Measurements from ENCODE around the gene CFAP99.

Gene CFAP99

DNA sequence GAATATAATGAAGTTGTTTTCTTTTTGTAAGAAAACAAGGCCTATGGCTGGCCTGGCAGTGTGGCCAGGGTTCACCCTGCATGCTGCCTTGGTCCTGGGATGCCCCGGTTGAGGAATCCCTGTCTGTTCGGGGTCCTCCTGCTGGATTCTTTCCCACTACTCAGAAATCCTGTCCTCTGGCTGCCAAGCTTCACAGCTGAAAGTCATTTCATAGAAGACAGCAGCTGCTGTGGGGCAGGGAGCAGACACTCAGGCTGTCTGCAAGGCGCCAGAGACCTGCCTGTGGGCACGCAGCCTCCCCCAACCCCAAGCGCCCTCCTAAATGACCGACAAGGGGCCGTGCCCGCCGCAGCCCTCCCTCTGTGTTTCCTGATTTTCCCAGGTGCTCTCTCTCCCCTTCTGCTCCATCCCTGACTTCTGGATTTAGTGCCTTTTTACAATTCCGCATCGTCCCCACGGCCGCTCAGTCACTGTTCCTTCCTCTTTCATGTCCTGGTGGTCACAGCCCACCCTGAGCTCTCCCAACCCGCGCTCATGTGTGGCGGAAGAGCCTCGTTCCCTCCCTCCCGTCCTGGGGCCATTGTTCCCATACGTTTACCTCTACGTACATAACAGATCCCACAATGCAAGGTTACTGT, 27.9 kb upstream of the CFAP99 start:
- DNase-seq (ENCODE audit: low read depth in 1 of 2, low spot score in 1 of 2) = no peak

DNA sequence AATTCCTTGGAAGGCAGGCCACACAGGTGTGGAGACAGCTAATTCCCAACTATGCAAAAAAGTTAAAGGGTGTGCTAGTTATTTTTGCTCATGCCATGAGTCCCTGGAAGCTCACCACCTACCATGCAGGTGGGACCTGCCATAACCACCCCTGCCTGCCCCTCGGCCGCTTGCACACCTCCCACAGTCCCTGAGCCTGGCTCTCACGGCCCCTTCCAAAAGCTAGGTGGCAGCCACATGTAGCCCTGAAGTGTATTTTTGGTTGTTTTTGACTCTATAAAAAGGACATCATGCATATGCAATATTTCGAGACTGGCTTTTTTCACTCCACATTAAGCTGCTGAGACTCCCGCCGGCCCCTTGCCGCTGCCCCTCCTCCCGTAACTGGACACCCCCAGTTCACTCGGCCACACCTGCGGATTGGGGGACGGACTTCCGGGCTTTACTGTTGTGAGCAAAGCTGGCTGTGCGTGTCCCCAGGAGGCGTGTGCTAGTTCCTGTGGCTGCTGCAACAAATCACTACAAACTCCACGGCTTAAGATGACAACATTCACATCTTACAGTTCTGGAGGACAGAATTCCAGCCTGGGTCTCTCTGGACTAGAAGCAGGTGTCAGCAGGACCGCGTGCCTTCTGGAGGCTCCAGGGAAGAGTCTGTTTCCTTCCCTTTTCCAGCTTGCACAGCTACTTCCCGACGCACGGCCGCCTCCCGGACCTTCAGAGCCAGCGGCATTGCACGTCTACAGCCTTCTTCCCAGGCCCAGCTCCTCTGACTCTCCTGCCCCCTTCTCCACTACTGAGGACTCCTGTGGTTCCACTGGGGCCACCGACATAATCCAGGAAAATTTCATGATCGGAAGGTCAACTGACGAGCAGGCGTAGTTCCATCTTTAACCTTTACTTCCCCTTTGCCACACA, 25.1 kb upstream of the CFAP99 start:
- DNase-seq (ENCODE audit: low read depth in 1 of 2, low spot score in 1 of 2) = no peak

DNA sequence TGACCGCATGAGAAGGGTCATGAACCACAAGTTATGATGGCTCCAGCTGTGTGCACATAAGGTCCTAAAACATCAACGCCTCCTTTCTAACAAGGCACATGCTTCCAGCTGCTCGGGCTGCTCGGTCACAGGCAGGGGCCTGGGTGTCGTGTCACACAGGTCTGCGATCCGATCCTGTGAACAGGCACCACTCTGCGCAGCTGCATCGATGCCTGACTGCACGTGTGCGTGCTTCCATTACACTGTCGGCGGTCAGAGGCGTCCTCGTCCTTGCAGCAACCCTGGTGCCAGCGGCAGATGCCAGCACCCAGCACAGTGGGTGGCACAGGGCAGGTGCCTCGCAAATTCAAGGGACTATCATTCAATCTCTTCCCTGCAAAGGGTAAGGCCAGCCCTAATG, 24.2 kb upstream of the CFAP99 start:
- no peak for DNase-seq (ENCODE audit: low read depth in 1 of 2, low spot score in 1 of 2)

DNA sequence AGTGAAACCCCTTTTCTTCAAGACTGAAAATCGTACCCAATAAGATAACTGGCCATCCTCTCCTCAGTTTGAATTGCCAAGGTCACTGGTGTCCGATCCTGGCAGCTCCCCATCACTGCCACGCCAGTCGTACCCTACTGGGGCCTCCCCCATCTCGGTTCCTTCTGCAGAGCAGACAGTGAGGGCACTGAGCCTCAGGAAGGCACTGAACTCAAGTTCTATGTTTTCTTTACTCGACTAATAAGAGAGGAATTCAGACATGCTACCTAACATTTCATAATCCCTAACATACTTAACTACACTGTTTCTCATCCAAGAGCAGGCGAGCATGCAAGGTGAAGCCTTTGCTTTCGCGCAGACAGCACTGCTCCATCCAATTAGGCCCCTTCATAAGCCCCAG, 23.7 kb upstream of the CFAP99 start:
- DNase-seq (ENCODE audit: low read depth in 1 of 2, low spot score in 1 of 2) = no peak

DNA sequence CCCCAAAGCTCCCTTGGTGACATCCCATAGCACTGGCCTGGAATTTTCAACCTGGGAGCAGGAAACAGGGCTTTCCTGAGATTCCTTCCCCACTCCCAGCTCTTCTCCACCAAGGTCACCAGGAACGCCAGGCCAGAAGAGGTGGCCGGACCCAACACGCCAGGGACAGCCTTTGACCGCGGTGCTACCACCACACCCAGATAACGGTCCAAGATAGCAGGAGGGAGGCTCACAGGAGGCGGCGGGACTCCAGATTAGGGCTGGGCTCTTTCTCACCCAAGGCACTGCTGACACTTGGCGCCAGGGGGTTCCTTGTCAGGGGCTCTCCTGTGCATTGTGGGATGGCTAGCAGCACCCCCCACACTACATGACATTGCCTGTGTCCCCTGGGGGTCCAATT, 23.2 kb upstream of the CFAP99 start:
- DNase-seq (ENCODE audit: low read depth in 1 of 2, low spot score in 1 of 2) = no peak

DNA sequence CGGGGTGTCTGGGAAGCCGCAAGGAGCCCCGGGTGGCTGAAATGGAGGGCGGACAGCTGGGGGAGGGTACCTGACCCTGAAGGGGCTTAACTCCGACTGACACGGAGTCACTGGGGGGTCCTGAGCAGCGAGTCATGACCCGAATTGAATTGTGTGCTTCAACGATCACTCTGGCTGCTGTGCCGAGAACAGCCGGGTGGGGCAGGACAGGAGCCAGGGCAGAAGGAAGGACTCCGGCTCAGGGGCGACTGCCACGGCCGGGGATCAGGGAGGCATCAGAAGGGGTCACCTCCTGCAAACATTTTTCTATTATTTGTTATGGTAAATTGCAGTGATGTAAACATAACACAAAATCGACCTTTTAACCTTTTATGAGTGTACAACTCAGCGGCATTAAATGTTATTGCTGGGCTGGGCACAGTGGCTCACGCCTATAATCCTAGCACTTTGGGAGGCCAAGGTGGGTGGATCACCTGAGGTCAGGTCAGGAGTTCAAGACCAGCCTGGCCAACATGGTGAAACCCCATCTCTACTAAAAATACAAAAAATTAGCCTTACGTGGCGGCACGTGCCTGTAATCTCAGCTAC, 21.9 kb upstream of the CFAP99 start:
- no peak for DNase-seq (ENCODE audit: low read depth in 1 of 2, low spot score in 1 of 2)

DNA sequence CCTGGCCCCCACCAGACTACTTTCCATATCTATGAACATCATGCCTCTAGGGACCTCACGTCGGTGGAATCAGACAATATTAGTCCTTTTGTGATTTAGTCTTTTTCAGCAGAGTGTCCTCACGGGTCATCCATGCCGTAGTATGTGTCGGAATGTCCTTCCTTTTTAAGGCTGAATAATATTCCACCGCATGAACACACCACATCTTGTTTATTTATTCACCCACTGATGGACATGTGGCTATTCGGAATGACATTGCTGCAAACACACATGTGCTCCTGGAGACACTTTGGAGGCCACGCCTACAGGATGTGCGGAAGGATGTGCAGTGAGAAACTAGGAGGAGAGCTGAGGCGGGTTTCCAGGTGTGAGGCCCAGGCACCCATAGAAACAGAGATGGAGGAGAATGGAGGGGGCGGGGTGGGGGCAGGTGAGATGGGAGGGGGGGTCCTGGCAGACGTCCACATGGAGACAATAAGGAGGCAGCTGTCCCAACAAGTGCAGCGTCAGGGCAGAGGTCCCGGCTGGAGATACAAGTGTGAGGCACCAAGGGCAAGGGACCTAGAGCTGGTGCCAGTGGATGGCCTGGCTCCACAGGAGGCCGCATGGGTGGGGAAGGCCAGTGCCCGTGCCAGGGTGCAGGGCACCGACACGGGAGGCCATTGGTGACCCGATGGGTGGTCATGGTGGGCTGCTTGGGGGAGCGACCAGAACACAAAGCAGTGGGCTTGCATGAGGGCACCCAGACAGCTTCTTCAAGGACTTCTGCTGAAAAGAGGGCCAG, 21.0 kb upstream of the CFAP99 start:
- no peak for DNase-seq (ENCODE audit: low read depth in 1 of 2, low spot score in 1 of 2)

DNA sequence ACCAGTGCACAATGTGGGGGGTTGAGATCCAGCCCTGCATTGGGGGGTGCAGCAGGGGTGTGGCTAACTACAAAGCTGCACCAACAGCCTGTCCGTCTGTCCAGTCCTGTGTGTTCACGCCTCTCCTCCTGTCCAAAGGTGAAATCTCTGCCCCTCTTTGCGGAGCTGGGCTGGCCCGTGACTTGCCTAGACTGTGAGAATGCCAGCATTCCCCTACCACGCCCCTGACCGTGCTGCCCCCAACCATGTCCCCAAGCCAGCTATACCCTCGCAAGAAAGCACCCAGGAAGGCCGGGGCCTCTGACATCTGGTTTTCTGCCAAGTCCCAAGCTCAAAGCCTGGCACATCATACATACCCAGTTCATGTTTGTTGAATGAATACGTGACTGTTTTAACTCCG, 19.5 kb upstream of the CFAP99 start:
- DNase-seq (ENCODE audit: low read depth in 1 of 2, low spot score in 1 of 2) = no peak

DNA sequence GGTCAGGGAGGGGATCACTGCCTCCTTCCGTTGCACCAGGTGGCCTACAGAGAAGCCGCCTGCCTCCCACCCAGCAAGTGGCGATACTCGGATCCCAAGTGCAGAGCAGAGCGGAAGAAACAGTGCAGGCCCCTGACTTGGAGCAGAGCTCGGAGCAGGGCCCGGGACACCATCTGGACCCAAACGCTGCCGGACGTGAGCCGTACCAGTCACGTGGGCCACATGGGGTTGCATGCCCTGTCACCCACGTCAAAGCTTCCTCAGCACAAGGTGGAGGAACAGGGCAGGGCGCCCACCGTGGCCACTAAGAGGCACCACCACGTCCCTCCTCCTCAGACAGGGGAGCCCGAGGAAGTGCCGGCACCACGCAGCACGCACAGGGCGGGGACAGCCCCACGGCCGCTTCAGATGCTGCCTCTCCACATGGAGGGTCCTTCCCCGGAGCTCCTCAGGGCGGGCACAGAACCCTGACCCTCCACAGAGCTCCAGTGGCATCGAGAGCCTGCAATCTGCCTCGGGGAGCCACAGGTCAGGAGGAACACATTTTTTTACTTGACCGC, 19.0 kb upstream of the CFAP99 start:
- no peak for DNase-seq (ENCODE audit: low read depth in 1 of 2, low spot score in 1 of 2)

DNA sequence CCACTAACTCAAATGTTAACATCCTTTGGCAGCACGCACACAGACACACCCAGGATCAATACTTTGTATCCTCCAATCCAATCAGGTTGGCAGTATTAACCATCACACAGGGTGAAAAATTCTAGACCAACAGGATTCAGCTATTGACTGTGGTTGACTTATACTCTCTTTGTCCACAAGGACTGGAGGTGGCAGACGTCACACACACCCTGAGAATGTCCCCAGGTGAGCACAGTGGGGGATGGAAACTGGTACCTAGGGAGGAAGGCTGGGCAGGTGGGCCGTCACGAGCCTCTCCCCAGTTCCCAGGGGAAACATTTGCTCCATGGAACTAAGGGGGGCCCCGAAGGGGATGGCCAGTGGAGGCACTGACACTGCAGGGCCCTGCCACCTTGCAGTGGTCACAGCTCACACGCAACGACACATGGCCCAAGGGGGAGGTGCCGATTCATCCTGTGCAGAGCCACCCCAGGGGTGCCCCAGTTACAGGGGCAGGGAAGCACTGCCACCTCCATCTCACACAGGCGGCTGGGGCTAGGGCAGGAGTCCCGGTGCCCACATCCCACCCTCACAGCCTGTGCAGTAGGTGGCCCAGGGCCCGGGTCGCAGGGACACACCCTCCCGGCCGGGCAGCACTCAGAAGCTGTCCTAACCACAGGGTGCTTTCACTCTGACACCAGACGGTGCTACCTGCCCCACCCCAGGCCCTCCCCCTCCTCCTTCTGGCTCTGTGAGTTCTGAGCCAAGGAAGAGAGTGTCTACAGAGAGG, 17.7 kb upstream of the CFAP99 start:
- DNase-seq (ENCODE audit: low read depth in 1 of 2, low spot score in 1 of 2) = no peak

DNA sequence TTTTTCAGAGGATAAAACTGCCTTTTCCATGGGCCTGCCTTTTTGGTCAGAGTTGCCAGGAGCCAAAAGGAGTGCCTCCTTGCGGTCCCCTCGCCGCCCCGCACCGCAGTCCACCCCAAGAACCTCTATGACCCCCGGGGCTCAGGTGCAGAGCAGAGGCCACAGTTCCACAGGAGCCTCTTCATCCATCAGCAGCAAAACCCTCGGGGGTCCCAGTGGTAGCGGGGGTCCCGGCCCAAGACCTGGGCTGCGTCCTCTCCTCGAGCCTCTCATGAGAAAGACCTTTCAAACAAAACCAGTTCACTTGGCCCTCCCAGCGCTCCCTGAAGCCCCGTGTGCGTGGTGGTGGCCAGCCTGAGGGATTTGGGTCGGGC, 17.2 kb upstream of the CFAP99 start:
- no peak for DNase-seq (ENCODE audit: low read depth in 1 of 2, low spot score in 1 of 2)

DNA sequence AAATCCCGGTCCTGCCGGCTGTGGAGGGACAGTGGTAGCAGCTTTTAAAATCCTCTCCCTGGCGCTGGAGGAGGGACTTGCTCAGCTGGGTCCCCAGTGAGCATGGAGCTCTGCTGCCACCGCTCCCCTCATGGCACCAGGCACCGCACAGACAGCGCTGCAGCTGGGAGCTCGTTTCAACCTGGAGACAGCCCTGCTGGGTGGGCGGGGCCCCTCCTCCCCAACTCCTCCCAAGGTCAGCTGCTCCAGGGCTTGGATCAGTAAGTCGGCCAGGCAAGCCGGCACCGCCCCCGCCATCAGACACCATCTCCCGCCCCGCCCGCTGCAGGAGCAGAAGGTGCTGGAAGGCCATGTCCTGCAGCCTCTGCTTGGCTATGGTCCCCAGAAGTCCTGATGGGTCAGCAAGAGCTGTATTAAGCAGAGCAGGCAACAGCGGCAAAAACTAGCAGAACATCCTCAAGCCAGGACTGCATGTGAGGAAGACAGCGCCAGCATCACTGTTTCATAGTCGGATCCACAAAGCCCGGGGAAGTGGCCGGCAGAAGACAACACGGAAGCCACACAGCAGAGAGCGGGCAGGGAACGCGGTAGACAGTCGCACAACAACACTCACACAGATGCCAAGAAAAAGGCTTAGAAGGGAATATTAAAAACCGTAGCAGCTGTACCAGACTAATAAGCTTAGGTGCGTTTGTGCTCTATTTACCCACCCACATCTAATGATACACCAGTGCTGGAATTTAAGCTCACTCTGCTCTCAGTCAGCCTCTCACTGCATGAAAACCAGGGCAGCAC, 16.5 kb upstream of the CFAP99 start:
- no peak for DNase-seq (ENCODE audit: low read depth in 1 of 2, low spot score in 1 of 2)

DNA sequence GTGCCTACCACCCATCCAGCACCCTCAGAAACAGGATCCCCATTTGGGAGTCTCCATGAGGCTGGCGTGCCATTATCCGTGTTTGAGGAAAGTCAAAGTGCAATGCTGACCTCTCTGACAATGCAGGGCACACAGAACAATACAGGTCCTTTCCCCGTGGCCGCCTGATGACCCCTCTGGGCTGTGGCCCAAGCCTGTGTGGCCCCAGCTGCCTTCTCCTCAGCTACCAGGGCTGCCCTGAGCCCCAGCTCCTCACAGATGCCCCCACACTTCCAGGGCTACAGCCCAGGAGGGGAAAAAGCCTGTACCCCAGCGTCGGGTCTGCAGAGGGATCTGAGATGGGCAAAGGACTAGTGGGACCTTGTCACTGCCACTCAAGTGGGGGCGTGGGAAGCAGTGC, 15.8 kb upstream of the CFAP99 start:
- no peak for DNase-seq (ENCODE audit: low read depth in 1 of 2, low spot score in 1 of 2)

DNA sequence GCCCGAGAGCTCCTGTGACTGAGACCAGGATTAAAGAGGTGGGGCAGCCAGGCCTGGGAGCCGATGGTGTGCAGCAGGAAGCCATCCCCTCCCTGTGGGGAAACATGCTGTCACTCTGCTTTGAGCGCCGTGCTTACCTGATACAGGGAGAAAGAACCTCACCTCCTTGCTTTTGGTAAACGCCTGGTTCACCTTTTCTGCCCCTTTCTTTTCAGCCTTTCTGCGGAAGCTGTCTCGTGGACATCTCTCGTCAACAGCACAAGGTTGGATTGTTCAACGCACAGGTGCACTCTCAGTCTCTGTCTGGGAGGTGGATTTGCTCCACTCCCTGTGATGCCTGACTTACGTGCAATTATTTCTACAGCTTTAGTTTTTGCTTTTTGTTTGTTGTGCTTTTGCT, 12.3 kb upstream of the CFAP99 start:
- no peak for DNase-seq (ENCODE audit: low read depth in 1 of 2, low spot score in 1 of 2)

DNA sequence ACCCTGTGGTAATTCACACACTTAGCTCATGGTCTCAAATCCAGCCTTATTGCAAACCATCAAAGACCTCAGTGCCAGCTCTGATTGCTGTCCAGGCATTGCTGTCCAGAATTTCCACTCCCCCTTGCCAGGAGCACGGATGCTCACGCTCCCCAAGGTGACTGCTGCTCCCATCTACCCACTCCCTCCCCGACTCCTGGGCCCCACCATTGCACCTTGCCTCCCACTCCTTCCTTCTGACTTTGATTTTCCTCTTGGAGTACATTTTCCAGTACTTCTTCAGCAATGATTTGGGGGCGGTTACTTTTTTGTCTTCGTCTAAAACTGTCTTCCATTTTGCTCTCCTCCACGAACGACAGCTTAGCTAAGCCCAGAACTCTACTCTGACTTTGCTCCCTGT, 11.8 kb upstream of the CFAP99 start:
- no peak for DNase-seq (ENCODE audit: low read depth in 1 of 2, low spot score in 1 of 2)

DNA sequence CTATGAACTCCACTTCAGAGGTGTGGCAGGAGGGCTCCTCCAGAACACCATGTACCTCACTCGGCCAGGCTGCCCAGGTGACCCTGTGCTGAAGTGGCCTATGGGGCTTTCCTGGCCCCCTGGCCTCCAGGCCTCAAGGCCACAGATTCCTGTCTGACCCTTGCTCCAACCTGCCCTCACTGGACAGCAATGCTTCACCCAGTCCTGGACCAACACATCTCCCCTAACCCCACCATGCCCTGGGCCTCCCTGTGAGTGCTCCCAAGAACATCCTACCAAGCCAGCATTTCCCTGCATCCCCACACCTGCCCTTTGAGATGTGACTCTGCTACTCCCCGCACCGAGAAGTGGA, 10.8 kb upstream of the CFAP99 start:
- DNase-seq (ENCODE audit: low read depth in 1 of 2, low spot score in 1 of 2) = no peak

DNA sequence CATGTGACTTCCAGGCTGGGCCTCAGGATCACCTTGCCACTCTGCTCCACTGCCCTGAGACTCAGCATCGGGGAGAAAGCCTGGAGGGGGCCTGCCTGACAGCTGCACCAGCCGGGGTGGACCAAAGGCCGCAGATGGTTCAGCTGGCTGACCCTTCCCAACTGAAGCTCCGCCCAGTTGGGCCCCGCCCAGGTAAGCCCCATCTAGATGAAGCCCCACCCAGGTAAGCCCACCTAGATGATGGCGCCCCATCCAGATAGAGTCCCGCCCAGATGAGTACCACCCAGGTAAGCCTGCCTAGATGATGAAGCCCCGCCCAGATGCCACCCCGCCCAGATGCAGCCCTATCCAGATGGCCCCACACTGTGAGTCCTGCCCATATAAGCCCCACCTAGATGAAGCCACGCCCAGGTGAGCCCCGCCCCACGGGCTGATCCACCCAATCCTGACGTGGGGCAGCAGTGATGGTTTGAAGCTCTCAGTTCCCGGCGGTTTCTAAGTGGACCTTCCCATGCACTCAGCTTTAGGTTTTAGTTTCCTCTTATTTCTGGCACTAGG, 10.3 kb upstream of the CFAP99 start:
- no peak for DNase-seq (ENCODE audit: low read depth in 1 of 2, low spot score in 1 of 2)

DNA sequence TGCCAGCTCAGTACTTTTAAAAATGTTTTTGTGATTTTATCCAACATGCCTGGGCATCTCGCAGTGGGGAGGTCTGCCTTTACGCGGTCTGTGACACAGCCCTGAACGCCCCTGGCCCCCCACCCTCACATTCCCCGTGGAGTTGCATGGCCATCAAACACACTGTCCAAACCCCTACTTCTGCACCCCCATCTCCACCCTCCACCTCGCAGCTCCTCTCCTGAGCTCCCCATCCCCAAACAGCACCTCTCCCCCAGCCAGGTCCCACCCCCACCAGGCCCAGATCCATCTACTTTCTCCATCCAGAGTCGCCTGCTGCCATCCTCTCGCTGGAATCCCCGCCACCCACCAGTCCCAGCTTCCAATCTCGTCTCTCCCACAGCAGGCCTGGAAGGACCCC, 9.8 kb upstream of the CFAP99 start:
- no peak for DNase-seq (ENCODE audit: low read depth in 1 of 2, low spot score in 1 of 2)

DNA sequence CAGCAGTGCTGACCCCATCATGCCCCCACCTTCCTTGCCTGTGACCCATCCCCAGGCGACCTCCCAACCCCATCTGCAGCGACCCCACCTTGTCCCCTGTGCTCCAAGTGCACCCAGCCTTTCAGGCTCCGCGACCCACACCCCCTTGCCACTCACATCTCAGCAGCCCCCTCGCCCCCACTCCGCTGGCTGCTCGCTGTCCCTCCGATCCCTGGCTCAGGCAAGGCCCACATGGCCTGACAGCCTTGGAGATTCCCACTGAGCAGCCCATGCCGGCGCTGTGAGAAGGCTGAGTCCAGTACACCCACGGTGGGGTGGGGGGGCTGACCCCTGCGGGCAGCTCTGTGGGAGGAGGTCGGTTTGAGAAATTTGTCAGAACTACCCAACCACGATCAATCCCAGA, 9.4 kb upstream of the CFAP99 start:
- DNase-seq (ENCODE audit: low read depth in 1 of 2, low spot score in 1 of 2) = no peak

Data from activated CD4-positive, alpha-beta T cell treated with anti-CD3 and anti-CD28 coated beads, Interleukin-2, amount 50 U/mL, for 24 hours (primary cell).